DND-41 (cell line): Measurements from ENCODE around the gene WBP11.

Experiments used
- ATAC-seq: fragments of 200-7000 bp; cut with Tn5 transposase; 3 replicates; pipeline ENCODE4 v1.9.1; 2021; ENCODE audit warnings: low read depth; ENCODE audit not compliant: insufficient read depth
- DNase-seq: peaks from one replicate; pipeline ENCODE4 v3.0.0-alpha.2; 2020
- H2AFZ ChIP-seq: 2 replicates; pipeline ENCODE4 v1.6.0; 2012; ENCODE audit warnings: low read depth, low read length
- H3K27ac ChIP-seq: 2 replicates; pipeline ENCODE4 v1.5.1; 2012; ENCODE audit warnings: low read length, inconsistent platforms
- H3K27me3 ChIP-seq: fragments of 200-600 bp; sonication (generic); 2 replicates; pipeline ENCODE4 v1.6.0; 2012; ENCODE audit warnings: low read length, mild to moderate bottlenecking, inconsistent platforms; ENCODE audit not compliant: insufficient read depth, poor library complexity
- H3K36me3 ChIP-seq: 2 replicates; pipeline ENCODE4 v1.5.1; 2012; ENCODE audit warnings: low read length, inconsistent platforms; ENCODE audit not compliant: insufficient read depth
- H3K4me1 ChIP-seq: 2 replicates; pipeline ENCODE4 v1.5.1; 2012; ENCODE audit warnings: mild to moderate bottlenecking, low read length; ENCODE audit not compliant: insufficient read depth
- H3K4me2 ChIP-seq: 2 replicates; pipeline ENCODE4 v1.6.0; 2012; ENCODE audit warnings: mild to moderate bottlenecking, moderate library complexity, low read length, inconsistent platforms; ENCODE audit not compliant: insufficient read depth
- H3K4me3 ChIP-seq, 2 experiments: fragments of 200-600 bp in 1 of 2; shearing (Covaris generic) in 1 of 2; 2 replicates each; pipeline ENCODE4 v1.5.1; 2012 to 2016; ENCODE audit warnings: inconsistent platforms in 2 of 2, low read length in 2 of 2, mild to moderate bottlenecking in 2 of 2, low read depth in 1 of 2, moderate library complexity in 1 of 2
- H3K79me2 ChIP-seq: 2 replicates; pipeline ENCODE4 v1.6.0; 2012; ENCODE audit warnings: low read length, inconsistent platforms; ENCODE audit not compliant: insufficient read depth
- H3K9ac ChIP-seq: 2 replicates; pipeline ENCODE4 v1.6.0; 2012; ENCODE audit warnings: low read depth, mild to moderate bottlenecking, inconsistent platforms, low read length, moderate library complexity
- H3K9me3 ChIP-seq: 2 replicates; pipeline ENCODE4 v1.5.1; 2012; ENCODE audit warnings: low read length, moderate library complexity, mild to moderate bottlenecking, inconsistent platforms; ENCODE audit not compliant: insufficient read depth, severe bottlenecking
- H4K20me1 ChIP-seq: 2 replicates; pipeline ENCODE4 v1.6.0; 2012; ENCODE audit warnings: low read length; ENCODE audit not compliant: insufficient read depth
- CTCF ChIP-seq: IDR thresholded peaks from 2 replicates; pipeline ENCODE4 v1.5.1; 2012; ENCODE audit warnings: borderline replicate concordance, low read length, moderate library complexity, mild to moderate bottlenecking; ENCODE audit not compliant: poor library complexity, severe bottlenecking; ENCODE audit errors: extremely low read depth
- EZH2 ChIP-seq: IDR thresholded peaks from 3 replicates; pipeline ENCODE4 v1.6.1; 2012; ENCODE audit warnings: borderline replicate concordance, low read depth, mild to moderate bottlenecking, moderate library complexity, low read length, inconsistent platforms; ENCODE audit not compliant: severe bottlenecking

Gene WBP11

GRCh38 chr12:14841761-14842160, 38.5 kb upstream of the WBP11 start:
- TF ChIP-seq CTCF (no peak), EZH2 (no peak)
- Histone ChIP-seq H3K4me1 (peaks cover 11% of the 10 kb centered on the region), H3K9ac (no peak overlapping the region), H3K27me3 (no peaks in the 10 kb centered on the region), H3K36me3 (no peaks in the 10 kb centered on the region), H2AFZ (no peak overlapping the region), H3K4me2 (no peak overlapping the region), H3K9me3 (no peaks in the 10 kb centered on the region), H4K20me1 (no peaks in the 10 kb centered on the region), H3K79me2 (no peaks in the 10 kb centered on the region), H3K4me3 (no peak overlapping the region), H3K27ac (no peak overlapping the region)
- ATAC-seq (no peak), DNase-seq (no peak)

- Histone ChIP-seq H3K27ac (no peak overlapping the region), H2AFZ (no peak overlapping the region), H3K79me2 (no peaks in the 10 kb centered on the region), H3K4me2 (no peak overlapping the region), H3K36me3 (no peaks in the 10 kb centered on the region), H3K4me1 (peaks cover 3% of the 10 kb centered on the region), H3K4me3 (no peak overlapping the region), H3K27me3 (no peaks in the 10 kb centered on the region), H4K20me1 (no peaks in the 10 kb centered on the region), H3K9me3 (no peaks in the 10 kb centered on the region), H3K9ac (no peak overlapping the region)
- no peak for TF ChIP-seq CTCF
- TF ChIP-seq EZH2, result no peak
- ATAC-seq (no peak), DNase-seq (no peak)
Measured at GRCh38 chr12:14840616-14841015, 37.3 kb upstream of the WBP11 start.

GRCh38 chr12:14839262-14839661, 36.0 kb upstream of the WBP11 start:
- Histone ChIP-seq H3K4me3 (no peak overlapping the region), H4K20me1 (no peaks in the 10 kb centered on the region), H3K4me2 (no peak overlapping the region), H2AFZ (no peak overlapping the region), H3K27ac (no peak overlapping the region), H3K9me3 (no peaks in the 10 kb centered on the region), H3K36me3 (no peaks in the 10 kb centered on the region), H3K79me2 (no peaks in the 10 kb centered on the region), H3K9ac (no peak overlapping the region), H3K4me1 (no peaks in the 10 kb centered on the region), H3K27me3 (no peaks in the 10 kb centered on the region)
- TF ChIP-seq EZH2 (no peak), CTCF (no peak)
- ATAC-seq, result no peak
- DNase-seq, result no peak
